Transverse colon (tissue), 4 donors: ENCODE measurements around the gene HK1.

ENCODE experiments used
- CTCF ChIP-seq, 5 experiments: fragments of 200-600 bp in 3 of 5; fragments of 450-650 bp in 2 of 5; sonication (generic) in 3 of 5; IDR thresholded peaks; 1 replicate in 2 of 5; 2 replicates in 3 of 5; pipeline ENCODE4 v1.5.1; 2016 to 2017; ENCODE audit warnings: antibody characterized with exemption in 5 of 5, inconsistent platforms in 3 of 5, mild to moderate bottlenecking in 2 of 5, moderate library complexity in 1 of 5
- EP300 ChIP-seq: sonication (generic); formaldehyde crosslinking; IDR thresholded peaks from one replicate; pipeline ENCODE4 v1.6.1; 2017; ENCODE audit warnings: antibody characterized with exemption, low read depth
- POLR2A ChIP-seq: fragments of 450-650 bp; IDR thresholded peaks from one replicate; pipeline ENCODE4 v1.6.1; 2016; ENCODE audit warnings: antibody characterized with exemption, mild to moderate bottlenecking, moderate library complexity
- POLR2AphosphoS5 ChIP-seq, 3 donors: sonication (generic); formaldehyde crosslinking; IDR thresholded peaks; one replicate each; pipeline ENCODE4 v1.6.1; 2016; ENCODE audit warnings: antibody characterized with exemption in 3 of 3

GRCh38 chr10:69336952-69337295 lies 58.6 kb downstream of the HK1 start:
- TF ChIP-seq CTCF (IDR thresholded peaks at IDR 0.05) = no peak
- no peak for TF ChIP-seq POLR2A
- TF ChIP-seq EP300 = no peak
- TF ChIP-seq POLR2AphosphoS5 (IDR thresholded peaks at IDR 0.05) = no peak
